H1 (cell line): ENCODE results near the gene SRD5A3. TPM values are rescaled to one million over a fixed set of nuclear protein-coding genes. Genes with fewer than 3 reads are reported as not detected.

ENCODE experiments used
- MAFK ChIP-seq: IDR thresholded peaks from 2 replicates; pipeline ENCODE4 v1.6.1; 2012; ENCODE audit warnings: low read depth, mild to moderate bottlenecking, improper control_type of control experiment, low read length
- NANOG ChIP-seq: IDR thresholded peaks from 2 replicates; pipeline ENCODE4 v1.6.1; 2011; ENCODE audit warnings: low read length, low read depth, mild to moderate bottlenecking, inconsistent platforms; ENCODE audit not compliant: insufficient read depth, poor library complexity, severe bottlenecking
- SRF ChIP-seq: IDR thresholded peaks from 2 replicates; pipeline ENCODE4 v1.6.1; 2011; ENCODE audit warnings: mild to moderate bottlenecking, low read depth, low read length, moderate library complexity
- TEAD4 ChIP-seq: IDR thresholded peaks from 2 replicates; pipeline ENCODE4 v1.6.1; 2012; ENCODE audit warnings: low read depth, low read length, inconsistent platforms, mixed read lengths
- polyA plus RNA-seq, 7 experiments: library from polyadenylated mRNA; depleted of rRNA in 3 of 7; stranded (reverse) in 5 of 7; unstranded in 2 of 7; fragments of >200 nt in 5 of 7; fragments of 200-250 nt in 2 of 7; gene quantifications; 1 replicate in 5 of 7; 2 replicates in 1 of 7; 4 replicates in 1 of 7; pipeline versions ENCODE4 v1.2.1 to v1.2.3, GENCODE V29; 2011 to 2013; ENCODE audit warnings: missing spikeins in 2 of 7, mixed read lengths in 2 of 7
- total RNA-seq: library from RNA; stranded (reverse); fragmentation: NEBNext Ultra II Directional; extraction: Animal tissue kit (Norgen Biotek cat#: 25700); gene quantifications from 2 replicates; pipeline ENCODE4 v1.2.1, GENCODE V29; 2021

Gene SRD5A3
- total and polyA plus RNA-seq, 2 of the 8 experiments (the other 6 are each of a cell fraction or from before 2014, with no cell fraction given), result 19.6 to 34.6 TPM

DNA sequence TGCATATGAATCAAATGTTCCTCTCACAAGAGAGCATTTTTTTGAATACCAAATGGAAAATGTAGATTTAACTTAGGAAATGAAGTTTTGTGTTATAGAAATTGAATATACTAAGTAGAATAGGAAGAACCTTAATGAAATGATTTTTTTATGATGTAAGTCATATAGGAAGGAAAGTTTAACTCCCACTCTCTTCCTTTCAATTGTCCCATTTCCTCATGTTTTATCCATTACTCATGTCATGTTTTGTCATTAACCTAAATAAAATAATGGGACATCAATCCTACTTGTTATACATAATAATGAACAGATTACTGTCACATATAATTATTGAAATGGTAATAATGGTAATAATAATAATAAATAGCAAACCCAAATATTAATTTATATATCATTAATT is 22.7 kb upstream of the SRD5A3 start (continued):
- TF ChIP-seq MAFK (no peak), TEAD4 (no peak), NANOG (no peak), SRF (no peak)
- TF ChIP-seq, all 59 proteins: peak for 0
